PC-9 (cell line): ENCODE measurements around the gene ZBTB37.

ENCODE experiments used
- CTCF ChIP-seq: fragments of 200-600 bp; sonication (generic); conservative IDR thresholded peaks from 2 replicates; pipeline ENCODE4 v1.6.1; 2017; ENCODE audit warnings: mixed run types, antibody characterized with exemption, mild to moderate bottlenecking, moderate library complexity
- EZH2 ChIP-seq: fragments of 200-600 bp; sonication (generic); IDR thresholded peaks from 2 replicates; pipeline ENCODE4 v1.8.0; 2017; ENCODE audit warnings: antibody characterized with exemption, low read depth

GRCh38 chr1:173893611-173894010 is 25.4 kb downstream of the ZBTB37 start:
- no peak for TF ChIP-seq EZH2
- no peak for TF ChIP-seq CTCF
